Smooth muscle cell (in vitro differentiated cells): Measurements from ENCODE around the gene GSK3A. TPM values are rescaled to one million over a fixed set of nuclear protein-coding genes. Genes with fewer than 3 reads are reported as not detected.

Experiments
- DNase-seq: peaks from one replicate; lab custom pipeline; 2025; ENCODE audit not compliant: unreplicated experiment; lab: John Stamatoyannopoulos, UW
- H2AFZ ChIP-seq: fragments of 200-600 bp; sonication (generic); 2 replicates; pipeline ENCODE4 v1.6.0; 2016; ENCODE audit warnings: antibody characterized with exemption, low read depth, mild to moderate bottlenecking
- H3F3A ChIP-seq: fragments of 200-600 bp; sonication (generic); 2 replicates; pipeline ENCODE4 v1.6.0; 2017; ENCODE audit warnings: antibody characterized with exemption, low read depth
- H3K27ac ChIP-seq: fragments of 200-600 bp; sonication (generic); 2 replicates; pipeline ENCODE4 v1.5.1; 2016; ENCODE audit warnings: low read depth, mild to moderate bottlenecking
- H3K27me3 ChIP-seq: fragments of 200-600 bp; sonication (generic); 2 replicates; pipeline ENCODE4 v1.6.1; 2016; ENCODE audit warnings: low read depth, mild to moderate bottlenecking
- H3K36me3 ChIP-seq: fragments of 200-600 bp; sonication (generic); 2 replicates; pipeline ENCODE4 v1.5.1; 2016; ENCODE audit warnings: low read depth
- H3K4me1 ChIP-seq: fragments of 200-600 bp; sonication (generic); 2 replicates; pipeline ENCODE4 v1.5.1; 2016; ENCODE audit warnings: low read depth
- H3K4me2 ChIP-seq: fragments of 200-600 bp; sonication (generic); 2 replicates; pipeline ENCODE4 v1.6.0; 2016; ENCODE audit warnings: mild to moderate bottlenecking
- H3K4me3 ChIP-seq: fragments of 200-600 bp; sonication (generic); 2 replicates; pipeline ENCODE4 v1.5.1; 2016; ENCODE audit warnings: mild to moderate bottlenecking
- H3K79me2 ChIP-seq: fragments of 200-600 bp; sonication (generic); 2 replicates; pipeline ENCODE4 v1.6.0; 2016; ENCODE audit warnings: low read depth, mild to moderate bottlenecking
- H3K9ac ChIP-seq: fragments of 200-600 bp; sonication (generic); 2 replicates; pipeline ENCODE4 v1.6.0; 2016; ENCODE audit warnings: low read depth
- H3K9me3 ChIP-seq: fragments of 200-600 bp; sonication (generic); replicated peaks from 2 replicates; pipeline ENCODE4 v1.5.1; 2016; ENCODE audit warnings: low read depth
- H4K20me1 ChIP-seq: fragments of 200-600 bp; sonication (generic); 2 replicates; pipeline ENCODE4 v1.6.0; 2016; ENCODE audit warnings: low read depth
- WGBS: methylation state at CpG from one replicate; pipeline ENCODE4 v1.1.7; 2016; ENCODE audit warnings: low lambda C conversion rate; 5-methylcytosine and 5-hydroxymethylcytosine counted together
- polyA plus RNA-seq: library from polyadenylated mRNA; unstranded; fragments of >200 nt; fragmentation: Nextera tagmentation; extraction: Ambion mirVana; gene quantifications from 2 replicates; pipeline ENCODE4 v1.2.1, GENCODE V29; 2016
- total RNA-seq: library from RNA; depleted of rRNA; stranded (reverse); fragments of >200 nt; gene quantifications from 2 replicates; pipeline ENCODE4 v1.2.3, GENCODE V29; 2014
- TF ChIP-seq, protein P1 (sequence below): fragments of 200-600 bp; sonication (generic); IDR thresholded peaks from 2 replicates; pipeline ENCODE4 v1.5.1; 2017; ENCODE audit warnings: borderline replicate concordance, mild to moderate bottlenecking, antibody characterized with exemption; ENCODE audit not compliant: insufficient read depth, poor library complexity, severe bottlenecking

GSK3A gene
- total and polyA plus RNA-seq, 2 experiments from 2014 or later: 27.4 to 39.0 TPM

DNA sequence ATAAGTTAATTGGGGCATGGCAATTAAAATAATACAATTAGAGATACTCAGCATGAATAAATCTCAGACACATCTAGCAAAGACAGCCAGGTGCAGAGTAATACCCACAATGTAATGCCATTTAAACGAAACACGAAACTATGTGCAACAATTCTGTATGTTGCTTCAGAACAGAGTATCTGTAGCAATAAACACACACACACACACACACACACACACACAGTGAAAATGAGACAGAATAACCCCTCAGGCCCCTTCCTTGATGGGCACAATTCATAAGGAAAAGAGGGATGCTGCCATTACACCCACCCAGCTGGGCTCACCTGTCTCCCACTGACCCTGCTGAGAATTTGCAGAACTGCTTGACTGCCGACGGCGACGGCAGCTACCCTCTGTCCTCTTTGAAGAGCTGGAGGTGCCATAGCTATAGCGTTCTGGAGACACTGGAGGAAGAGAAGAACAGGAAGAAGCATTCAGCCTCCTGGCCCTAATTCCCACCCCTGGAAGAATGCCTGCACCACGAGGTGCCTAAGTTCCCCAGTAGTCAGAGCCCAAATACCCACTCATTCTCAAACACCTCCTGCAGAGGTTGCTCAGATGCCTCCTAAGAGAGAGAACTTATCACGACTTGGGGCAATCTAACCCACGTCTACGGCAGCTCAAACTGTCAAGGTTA is 27.5 kb downstream of the GSK3A start:
- no peaks in the 10 kb centered on the region for H3K36me3 ChIP-seq
- no peak overlapping the region for H3K4me2 ChIP-seq
- H3K79me2 ChIP-seq: peaks cover 45% of the 10 kb centered on the region
- WGBS: 94% methylated on average over 11 of the region's 11 CpGs
- H3K9me3 ChIP-seq: no peaks in the 10 kb centered on the region
- H3K9ac ChIP-seq: no peak overlapping the region
- no peak overlapping the region for H2AFZ ChIP-seq
- H3K4me1 ChIP-seq: peaks cover 20% of the 10 kb centered on the region
- TF ChIP-seq, protein P1, sequence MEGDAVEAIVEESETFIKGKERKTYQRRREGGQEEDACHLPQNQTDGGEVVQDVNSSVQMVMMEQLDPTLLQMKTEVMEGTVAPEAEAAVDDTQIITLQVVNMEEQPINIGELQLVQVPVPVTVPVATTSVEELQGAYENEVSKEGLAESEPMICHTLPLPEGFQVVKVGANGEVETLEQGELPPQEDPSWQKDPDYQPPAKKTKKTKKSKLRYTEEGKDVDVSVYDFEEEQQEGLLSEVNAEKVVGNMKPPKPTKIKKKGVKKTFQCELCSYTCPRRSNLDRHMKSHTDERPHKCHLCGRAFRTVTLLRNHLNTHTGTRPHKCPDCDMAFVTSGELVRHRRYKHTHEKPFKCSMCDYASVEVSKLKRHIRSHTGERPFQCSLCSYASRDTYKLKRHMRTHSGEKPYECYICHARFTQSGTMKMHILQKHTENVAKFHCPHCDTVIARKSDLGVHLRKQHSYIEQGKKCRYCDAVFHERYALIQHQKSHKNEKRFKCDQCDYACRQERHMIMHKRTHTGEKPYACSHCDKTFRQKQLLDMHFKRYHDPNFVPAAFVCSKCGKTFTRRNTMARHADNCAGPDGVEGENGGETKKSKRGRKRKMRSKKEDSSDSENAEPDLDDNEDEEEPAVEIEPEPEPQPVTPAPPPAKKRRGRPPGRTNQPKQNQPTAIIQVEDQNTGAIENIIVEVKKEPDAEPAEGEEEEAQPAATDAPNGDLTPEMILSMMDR: no peak
- H3K27me3 ChIP-seq: no peaks in the 10 kb centered on the region
- no peak overlapping the region for H3K4me3 ChIP-seq
- peaks cover 40% of the 10 kb centered on the region for H4K20me1 ChIP-seq
- H3F3A ChIP-seq: peaks cover 16% of the 10 kb centered on the region
- no peak for DNase-seq
- H3K27ac ChIP-seq: no peak overlapping the region

DNA sequence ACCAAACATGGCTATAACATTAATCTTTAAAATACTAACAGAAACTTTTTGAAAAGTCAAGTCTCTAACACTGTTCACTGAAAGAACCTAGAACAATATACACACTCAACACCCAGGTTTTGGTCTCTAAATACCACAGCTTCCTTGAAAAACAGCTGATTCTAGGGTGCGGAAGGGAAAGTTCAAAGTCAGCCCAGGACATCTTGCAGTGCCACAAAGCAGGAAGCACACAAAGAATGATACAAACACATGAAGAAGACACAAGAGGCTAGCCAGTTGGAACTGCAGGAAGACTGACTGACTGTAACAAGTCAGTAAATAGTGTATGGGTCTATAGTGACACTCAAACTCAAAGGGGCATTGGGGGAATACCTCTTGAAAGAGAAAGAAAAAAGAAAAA is 29.5 kb downstream of the GSK3A start:
- H3K4me3 ChIP-seq: no peak overlapping the region
- no peaks in the 10 kb centered on the region for H3K9me3 ChIP-seq
- no peak overlapping the region for H3K4me2 ChIP-seq
- H3K36me3 ChIP-seq: no peaks in the 10 kb centered on the region
- H2AFZ ChIP-seq: no peak overlapping the region
- no peak overlapping the region for H3K27ac ChIP-seq
- WGBS: 97% methylated on average over 1 of the region's 1 CpG
- H3K4me1 ChIP-seq: peaks cover 10% of the 10 kb centered on the region
- TF ChIP-seq, protein P1: no peak
- no peaks in the 10 kb centered on the region for H3K27me3 ChIP-seq
- no peak overlapping the region for H3K9ac ChIP-seq
- peaks cover 40% of the 10 kb centered on the region for H4K20me1 ChIP-seq
- H3F3A ChIP-seq: no peaks in the 10 kb centered on the region
- no peak for DNase-seq
- H3K79me2 ChIP-seq: peaks cover 45% of the 10 kb centered on the region

GRCh38 chr19:42208612-42209011 is 33.8 kb downstream of the GSK3A start:
- TF ChIP-seq, protein P1: no peak
- H3K27me3 ChIP-seq: no peaks in the 10 kb centered on the region
- H3F3A ChIP-seq: no peaks in the 10 kb centered on the region
- peak overlapping the region; percentile 86 for H3K27ac ChIP-seq
- H3K36me3 ChIP-seq: no peaks in the 10 kb centered on the region
- H4K20me1 ChIP-seq: peaks cover 22% of the 10 kb centered on the region
- no peak overlapping the region for H3K9ac ChIP-seq
- H3K4me3 ChIP-seq: no peak overlapping the region
- DNase-seq: no peak
- 95% methylated on average over 11 of the region's 11 CpGs for WGBS
- H3K4me2 ChIP-seq: no peak overlapping the region
- H3K79me2 ChIP-seq: peaks cover 14% of the 10 kb centered on the region
- no peak overlapping the region for H2AFZ ChIP-seq
- no peaks in the 10 kb centered on the region for H3K9me3 ChIP-seq
- H3K4me1 ChIP-seq: no peaks in the 10 kb centered on the region

- Histone ChIP-seq H3K79me2 (peaks cover 9% of the 10 kb centered on the region), H3F3A (no peaks in the 10 kb centered on the region), H3K4me2 (peak overlapping the region; percentile 61), H3K27me3 (no peaks in the 10 kb centered on the region), H3K9ac (no peak overlapping the region), H4K20me1 (peaks cover 23% of the 10 kb centered on the region), H3K27ac (peak overlapping the region; percentile 86), H2AFZ (no peak overlapping the region), H3K4me3 (no peak overlapping the region), H3K4me1 (no peaks in the 10 kb centered on the region), H3K36me3 (no peaks in the 10 kb centered on the region), H3K9me3 (no peaks in the 10 kb centered on the region)
- TF ChIP-seq, protein P1: no peak
- 45% methylated on average over 6 of the region's 6 CpGs for WGBS
- DNase-seq: no peak
Measured at GRCh38 chr19:42207767-42208271, 34.6 kb downstream of the GSK3A start.
